Measurements from ENCODE around the gene LSM4.

LSM4 gene

GRCh38 chr19:18295034-18295451, 27.8 kb downstream of the LSM4 start (continued):
- TF ChIP-seq ZNF791 (tag by site-specific recombination; IDR thresholded peaks at IDR 0.05), result peak; percentile 24; the same call in 1 of the 2 replicates
- TF ChIP-seq PRDM2 (tag by site-specific recombination; IDR thresholded peaks at IDR 0.05; ENCODE audit: borderline replicate concordance), result 0 out of 2 replicates have a peak, but pooled peaks have one; percentile 28
- TF ChIP-seq ZNF280C (tag by site-specific recombination; IDR thresholded peaks at IDR 0.05), result no peak
- TF ChIP-seq ZBTB17 (tag by site-specific recombination; IDR thresholded peaks at IDR 0.05), result peak; percentile 97
- TF ChIP-seq TCF7L2 (IDR thresholded peaks at IDR 0.05; ENCODE audit: borderline replicate concordance, low read depth, low read length), result no peak
- no peak for TF ChIP-seq SCRT2 (tag by site-specific recombination; IDR thresholded peaks at IDR 0.05)
- no peak for TF ChIP-seq ZNF580 (tag by site-specific recombination; IDR thresholded peaks at IDR 0.05)
- no peak for TF ChIP-seq ZNF211 (tag by site-specific recombination; IDR thresholded peaks at IDR 0.05; ENCODE audit: low read depth)
- TF ChIP-seq ZBTB11 (tag by site-specific recombination; conservative IDR thresholded peaks at IDR 0.05; ENCODE audit: low read depth), result no peak
- no peak for TF ChIP-seq ZNF701 (tag by site-specific recombination; IDR thresholded peaks at IDR 0.05)
- 0 out of 2 replicates have a peak, but pooled peaks have one; percentile 25 for TF ChIP-seq ZNF23 (tag by site-specific recombination; IDR thresholded peaks at IDR 0.05; ENCODE audit: borderline replicate concordance)
- peak; percentile 90 for TF ChIP-seq ZFHX2 (tag by site-specific recombination; conservative IDR thresholded peaks at IDR 0.05)
- TF ChIP-seq ZNF239 (tag by site-specific recombination; IDR thresholded peaks at IDR 0.05), result peak; percentile 40; the same call in 1 of the 2 replicates
- no peak for TF ChIP-seq ZNF174 (tag by site-specific recombination; IDR thresholded peaks at IDR 0.05)
- TF ChIP-seq ZNF248 (tag by site-specific recombination; IDR thresholded peaks at IDR 0.05), result peak; percentile 38; the same call in 1 of the 2 replicates
- 0 out of 2 replicates have a peak, but pooled peaks have one; percentile 56 for TF ChIP-seq ZNF777 (tag by site-specific recombination; IDR thresholded peaks at IDR 0.05; ENCODE audit: borderline replicate concordance)
- TF ChIP-seq, protein P1, sequence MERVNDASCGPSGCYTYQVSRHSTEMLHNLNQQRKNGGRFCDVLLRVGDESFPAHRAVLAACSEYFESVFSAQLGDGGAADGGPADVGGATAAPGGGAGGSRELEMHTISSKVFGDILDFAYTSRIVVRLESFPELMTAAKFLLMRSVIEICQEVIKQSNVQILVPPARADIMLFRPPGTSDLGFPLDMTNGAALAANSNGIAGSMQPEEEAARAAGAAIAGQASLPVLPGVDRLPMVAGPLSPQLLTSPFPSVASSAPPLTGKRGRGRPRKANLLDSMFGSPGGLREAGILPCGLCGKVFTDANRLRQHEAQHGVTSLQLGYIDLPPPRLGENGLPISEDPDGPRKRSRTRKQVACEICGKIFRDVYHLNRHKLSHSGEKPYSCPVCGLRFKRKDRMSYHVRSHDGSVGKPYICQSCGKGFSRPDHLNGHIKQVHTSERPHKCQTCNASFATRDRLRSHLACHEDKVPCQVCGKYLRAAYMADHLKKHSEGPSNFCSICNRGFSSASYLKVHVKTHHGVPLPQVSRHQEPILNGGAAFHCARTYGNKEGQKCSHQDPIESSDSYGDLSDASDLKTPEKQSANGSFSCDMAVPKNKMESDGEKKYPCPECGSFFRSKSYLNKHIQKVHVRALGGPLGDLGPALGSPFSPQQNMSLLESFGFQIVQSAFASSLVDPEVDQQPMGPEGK (tag by site-specific recombination; IDR thresholded peaks at IDR 0.05), result 0 out of 2 replicates have a peak, but pooled peaks have one; percentile 6
- no peak for TF ChIP-seq ZNF19 (tag by site-specific recombination; IDR thresholded peaks at IDR 0.05; ENCODE audit: low read depth)
- no peak for TF ChIP-seq ZNF555 (tag by site-specific recombination; conservative IDR thresholded peaks at IDR 0.05)
- TF ChIP-seq ZNF776 (tag by site-specific recombination; IDR thresholded peaks at IDR 0.05; ENCODE audit: borderline replicate concordance), result 0 out of 2 replicates have a peak, but pooled peaks have one; percentile 29
- TF ChIP-seq ZNF707 (tag by site-specific recombination; IDR thresholded peaks at IDR 0.05), result peak; percentile 29; the same call in 1 of the 2 replicates
- TF ChIP-seq ZNF658 (tag by site-specific recombination; IDR thresholded peaks at IDR 0.05), result peak; percentile 94; the same call in 1 of the 2 replicates
- TF ChIP-seq ZSCAN18 (tag by site-specific recombination; IDR thresholded peaks at IDR 0.05), result 0 out of 2 replicates have a peak, but pooled peaks have one; percentile 11
- no peak for TF ChIP-seq ZNF350 (tag by site-specific recombination; IDR thresholded peaks at IDR 0.05)
